ENCODE measurements around the gene RTN3. TPM values are rescaled to one million over a fixed set of nuclear protein-coding genes. Genes with fewer than 3 reads are reported as not detected.

The RTN3 gene
- total and polyA plus RNA-seq, 2 donors (not counting 1 experiment from before 2014, with no cell fraction given): 10.1 to 24.9 TPM

DNA sequence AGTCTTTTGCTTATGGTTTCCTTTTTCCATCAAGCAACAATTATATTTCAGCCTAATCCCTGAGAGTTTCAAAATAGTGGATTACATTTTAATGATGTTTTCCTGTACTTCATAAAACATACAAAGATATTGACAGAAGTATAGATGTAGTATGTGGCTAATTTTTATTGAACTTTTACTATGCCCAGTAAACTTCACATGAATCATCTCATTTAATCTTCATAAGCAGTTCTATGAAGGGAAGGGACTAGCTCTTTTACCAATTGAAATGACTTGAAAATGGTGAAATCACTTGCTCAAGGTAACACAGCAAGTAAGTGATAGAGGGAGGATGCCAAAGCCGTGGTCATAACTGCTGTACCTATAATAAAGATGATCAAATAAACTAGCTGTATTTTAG is 27.5 kb downstream of the RTN3 start:
- peaks cover 6% of the 10 kb centered on the region for H3K79me2 ChIP-seq (ENCODE audit: control insufficient read depth, insufficient read depth, low read length)
- Mint-ChIP-seq H3K27me3 (no peaks in the 10 kb centered on the region), H3K4me1 (peaks cover 6% of the 10 kb centered on the region), H3K9me3 (ENCODE audit: insufficient read depth) (no peaks in the 10 kb centered on the region), H3K27ac (no peak overlapping the region), H3K4me3 (no peak overlapping the region)
- H3K9ac ChIP-seq (ENCODE audit: low read length): no peak overlapping the region
- H4K20me1 ChIP-seq (ENCODE audit: control insufficient read depth, insufficient read depth, low read length, poor library complexity, severe bottlenecking): peaks cover 5% of the 10 kb centered on the region
- ChIA-PET POLR2A (no interaction called here), CTCF (interaction anchor here (2.5 kb wide), 1 partner anchor 229 kb away, joined by 9 read pairs; no protein-coding TSS in a partner anchor)
- no peak for DNase-seq
- intact Hi-C loops (cut with micrococcal nuclease): no loop called here
- no peaks in the 10 kb centered on the region for H3K9me3 ChIP-seq (ENCODE audit: control extremely low read depth in 1 of 3, control insufficient read depth in 2 of 3, insufficient read depth in 1 of 3, low read length in 2 of 3)
- H3K4me1 ChIP-seq (ENCODE audit: control insufficient read depth in 2 of 2, insufficient read depth in 2 of 2, low read length in 2 of 2): no peaks in the 10 kb centered on the region
- H3K36me3 ChIP-seq (replicated peaks in 1 of 2; ENCODE audit: control extremely low read depth in 1 of 2, control insufficient read depth in 1 of 2, extremely low read depth in 1 of 2, insufficient read depth in 2 of 2, low read length in 1 of 2): no peaks in the 10 kb centered on the region
- H3K27ac ChIP-seq (ENCODE audit: low read length in 2 of 2): no peak overlapping the region
- H3K4me2 ChIP-seq (replicated peaks; ENCODE audit: low read depth, low read length, poor library complexity, severe bottlenecking): no peak overlapping the region
- no peak overlapping the region for H3K4me3 ChIP-seq (ENCODE audit: control extremely low read depth in 1 of 5, extremely low read depth in 1 of 5, insufficient read depth in 1 of 5, low read depth in 2 of 5, low read length in 4 of 5)
- no CpG with 5 or more reads among the region's 1 CpG for WGBS (ENCODE audit: insufficient coverage)
- no peaks in the 10 kb centered on the region for H3K27me3 ChIP-seq (replicated peaks in 1 of 4; ENCODE audit: control extremely low read depth in 1 of 4, control insufficient read depth in 3 of 4, insufficient read depth in 4 of 4, low read length in 3 of 4)
- TF ChIP-seq EZH2 (IDR thresholded peaks at IDR 0.05; ENCODE audit: borderline replicate concordance, insufficient read depth, low read depth, low read length, poor library complexity, severe bottlenecking): no peak
- TF ChIP-seq, protein P1, sequence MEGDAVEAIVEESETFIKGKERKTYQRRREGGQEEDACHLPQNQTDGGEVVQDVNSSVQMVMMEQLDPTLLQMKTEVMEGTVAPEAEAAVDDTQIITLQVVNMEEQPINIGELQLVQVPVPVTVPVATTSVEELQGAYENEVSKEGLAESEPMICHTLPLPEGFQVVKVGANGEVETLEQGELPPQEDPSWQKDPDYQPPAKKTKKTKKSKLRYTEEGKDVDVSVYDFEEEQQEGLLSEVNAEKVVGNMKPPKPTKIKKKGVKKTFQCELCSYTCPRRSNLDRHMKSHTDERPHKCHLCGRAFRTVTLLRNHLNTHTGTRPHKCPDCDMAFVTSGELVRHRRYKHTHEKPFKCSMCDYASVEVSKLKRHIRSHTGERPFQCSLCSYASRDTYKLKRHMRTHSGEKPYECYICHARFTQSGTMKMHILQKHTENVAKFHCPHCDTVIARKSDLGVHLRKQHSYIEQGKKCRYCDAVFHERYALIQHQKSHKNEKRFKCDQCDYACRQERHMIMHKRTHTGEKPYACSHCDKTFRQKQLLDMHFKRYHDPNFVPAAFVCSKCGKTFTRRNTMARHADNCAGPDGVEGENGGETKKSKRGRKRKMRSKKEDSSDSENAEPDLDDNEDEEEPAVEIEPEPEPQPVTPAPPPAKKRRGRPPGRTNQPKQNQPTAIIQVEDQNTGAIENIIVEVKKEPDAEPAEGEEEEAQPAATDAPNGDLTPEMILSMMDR (IDR thresholded peaks at IDR 0.05): no peak
- ATAC-seq (ENCODE audit: low read depth): no peak
- H2AFZ ChIP-seq (ENCODE audit: insufficient read depth, low read depth, low read length, poor library complexity, severe bottlenecking): no peak overlapping the region

DNA sequence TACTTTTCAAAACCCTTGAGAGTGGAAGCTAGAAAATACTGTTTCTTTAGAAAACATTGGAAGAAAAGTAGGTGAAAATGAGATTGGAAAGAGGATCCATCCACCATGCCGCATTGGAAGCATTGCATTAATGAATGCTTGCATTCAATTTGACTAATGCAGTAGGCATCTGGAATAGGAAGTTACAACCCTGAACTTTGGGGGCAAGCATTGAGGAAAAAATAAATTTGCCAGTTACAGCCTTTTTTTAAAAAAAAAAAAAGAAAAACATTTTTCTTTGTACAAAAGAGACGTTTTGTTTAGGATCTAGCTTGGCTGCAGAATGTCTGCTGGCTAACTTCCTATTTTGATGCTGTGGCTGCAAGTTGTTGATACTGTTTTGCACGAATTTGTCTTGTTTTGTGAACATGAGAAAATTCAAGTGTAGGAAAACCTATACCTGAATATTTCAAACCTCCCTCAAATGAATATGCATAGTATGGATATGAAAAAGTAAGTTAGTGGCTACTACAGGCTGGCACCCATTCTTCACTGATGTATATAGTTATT is 28.1 kb downstream of the RTN3 start:
- ChIA-PET POLR2A (no interaction called here), CTCF (interaction anchor here (2.5 kb wide), 1 partner anchor 230 kb away, joined by 9 read pairs; no protein-coding TSS in a partner anchor)
- H3K4me2 ChIP-seq (replicated peaks; ENCODE audit: low read depth, low read length, poor library complexity, severe bottlenecking): no peak overlapping the region
- H3K27ac ChIP-seq (ENCODE audit: low read length in 2 of 2): no peak overlapping the region
- WGBS (ENCODE audit: insufficient coverage): no CpG with 5 or more reads among the region's 3 CpGs
- peaks cover 6% of the 10 kb centered on the region for H3K79me2 ChIP-seq (ENCODE audit: control insufficient read depth, insufficient read depth, low read length)
- H3K4me1 Mint-ChIP-seq: peaks cover 4% of the 10 kb centered on the region
- no peak overlapping the region for H2AFZ ChIP-seq (ENCODE audit: insufficient read depth, low read depth, low read length, poor library complexity, severe bottlenecking)
- no peak overlapping the region for H3K27ac Mint-ChIP-seq
- DNase-seq (no peak), ATAC-seq (ENCODE audit: low read depth) (no peak)
- no peaks in the 10 kb centered on the region for H3K4me1 ChIP-seq (ENCODE audit: control insufficient read depth in 2 of 2, insufficient read depth in 2 of 2, low read length in 2 of 2)
- H3K4me3 ChIP-seq (ENCODE audit: control extremely low read depth in 1 of 5, extremely low read depth in 1 of 5, insufficient read depth in 1 of 5, low read depth in 2 of 5, low read length in 4 of 5): no peak overlapping the region
- TF ChIP-seq, protein P1 (IDR thresholded peaks at IDR 0.05): no peak
- TF ChIP-seq EZH2 (IDR thresholded peaks at IDR 0.05; ENCODE audit: borderline replicate concordance, insufficient read depth, low read depth, low read length, poor library complexity, severe bottlenecking): no peak
- intact Hi-C loops (cut with micrococcal nuclease): no loop called here
- H3K36me3 ChIP-seq (replicated peaks in 1 of 2; ENCODE audit: control extremely low read depth in 1 of 2, control insufficient read depth in 1 of 2, extremely low read depth in 1 of 2, insufficient read depth in 2 of 2, low read length in 1 of 2): no peaks in the 10 kb centered on the region
- H3K27me3 ChIP-seq (replicated peaks in 1 of 4; ENCODE audit: control extremely low read depth in 1 of 4, control insufficient read depth in 3 of 4, insufficient read depth in 4 of 4, low read length in 3 of 4): no peaks in the 10 kb centered on the region
- H4K20me1 ChIP-seq (ENCODE audit: control insufficient read depth, insufficient read depth, low read length, poor library complexity, severe bottlenecking): peaks cover 5% of the 10 kb centered on the region
- no peak overlapping the region for H3K4me3 Mint-ChIP-seq
- no peaks in the 10 kb centered on the region for H3K9me3 ChIP-seq (ENCODE audit: control extremely low read depth in 1 of 3, control insufficient read depth in 2 of 3, insufficient read depth in 1 of 3, low read length in 2 of 3)
- H3K9ac ChIP-seq (ENCODE audit: low read length): no peak overlapping the region
- no peaks in the 10 kb centered on the region for H3K9me3 Mint-ChIP-seq (ENCODE audit: insufficient read depth)
- H3K27me3 Mint-ChIP-seq: no peaks in the 10 kb centered on the region

Data from B cell (primary cell).